ENCODE results near the gene KIF14.

DNA sequence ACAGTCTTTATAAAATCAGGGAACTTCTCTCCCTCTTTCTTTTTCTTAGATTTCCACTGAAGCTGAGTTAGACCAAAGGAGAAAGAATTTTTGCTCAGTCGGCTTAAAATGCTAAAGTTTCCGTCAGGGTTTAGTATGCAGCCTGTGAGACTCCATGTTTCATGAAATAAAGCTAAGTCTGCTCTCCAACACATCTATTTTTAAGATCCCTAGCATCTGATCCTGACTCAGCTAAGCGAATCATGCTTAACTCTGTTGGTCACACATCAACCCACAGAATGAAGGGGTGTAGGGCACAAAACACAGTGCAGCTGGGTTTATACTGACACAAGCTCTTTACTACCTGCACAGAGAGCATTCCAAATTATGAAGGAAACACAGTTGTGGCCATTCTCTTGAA is 108.4 kb downstream of the KIF14 start:
- TF ChIP-seq EP300 (IDR thresholded peaks at IDR 0.05; ENCODE audit: borderline replicate concordance) (no peak), FOXM1 (IDR thresholded peaks at IDR 0.05; ENCODE audit: borderline replicate concordance, low read depth) (no peak), TCF12 (IDR thresholded peaks at IDR 0.05; ENCODE audit: low read depth) (no peak), YY1 (IDR thresholded peaks at IDR 0.05; ENCODE audit: low read depth) (no peak), RAD21 (IDR thresholded peaks at IDR 0.05; ENCODE audit: low read depth) (no peak), TAF1 (IDR thresholded peaks at IDR 0.05; ENCODE audit: low read depth) (no peak), CEBPB (IDR thresholded peaks at IDR 0.05) (no peak), MAX (IDR thresholded peaks at IDR 0.05) (no peak)
- TF ChIP-seq, protein P1, sequence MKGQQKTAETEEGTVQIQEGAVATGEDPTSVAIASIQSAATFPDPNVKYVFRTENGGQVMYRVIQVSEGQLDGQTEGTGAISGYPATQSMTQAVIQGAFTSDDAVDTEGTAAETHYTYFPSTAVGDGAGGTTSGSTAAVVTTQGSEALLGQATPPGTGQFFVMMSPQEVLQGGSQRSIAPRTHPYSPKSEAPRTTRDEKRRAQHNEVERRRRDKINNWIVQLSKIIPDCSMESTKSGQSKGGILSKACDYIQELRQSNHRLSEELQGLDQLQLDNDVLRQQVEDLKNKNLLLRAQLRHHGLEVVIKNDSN (IDR thresholded peaks at IDR 0.05), result no peak
- TF ChIP-seq, protein P2, sequence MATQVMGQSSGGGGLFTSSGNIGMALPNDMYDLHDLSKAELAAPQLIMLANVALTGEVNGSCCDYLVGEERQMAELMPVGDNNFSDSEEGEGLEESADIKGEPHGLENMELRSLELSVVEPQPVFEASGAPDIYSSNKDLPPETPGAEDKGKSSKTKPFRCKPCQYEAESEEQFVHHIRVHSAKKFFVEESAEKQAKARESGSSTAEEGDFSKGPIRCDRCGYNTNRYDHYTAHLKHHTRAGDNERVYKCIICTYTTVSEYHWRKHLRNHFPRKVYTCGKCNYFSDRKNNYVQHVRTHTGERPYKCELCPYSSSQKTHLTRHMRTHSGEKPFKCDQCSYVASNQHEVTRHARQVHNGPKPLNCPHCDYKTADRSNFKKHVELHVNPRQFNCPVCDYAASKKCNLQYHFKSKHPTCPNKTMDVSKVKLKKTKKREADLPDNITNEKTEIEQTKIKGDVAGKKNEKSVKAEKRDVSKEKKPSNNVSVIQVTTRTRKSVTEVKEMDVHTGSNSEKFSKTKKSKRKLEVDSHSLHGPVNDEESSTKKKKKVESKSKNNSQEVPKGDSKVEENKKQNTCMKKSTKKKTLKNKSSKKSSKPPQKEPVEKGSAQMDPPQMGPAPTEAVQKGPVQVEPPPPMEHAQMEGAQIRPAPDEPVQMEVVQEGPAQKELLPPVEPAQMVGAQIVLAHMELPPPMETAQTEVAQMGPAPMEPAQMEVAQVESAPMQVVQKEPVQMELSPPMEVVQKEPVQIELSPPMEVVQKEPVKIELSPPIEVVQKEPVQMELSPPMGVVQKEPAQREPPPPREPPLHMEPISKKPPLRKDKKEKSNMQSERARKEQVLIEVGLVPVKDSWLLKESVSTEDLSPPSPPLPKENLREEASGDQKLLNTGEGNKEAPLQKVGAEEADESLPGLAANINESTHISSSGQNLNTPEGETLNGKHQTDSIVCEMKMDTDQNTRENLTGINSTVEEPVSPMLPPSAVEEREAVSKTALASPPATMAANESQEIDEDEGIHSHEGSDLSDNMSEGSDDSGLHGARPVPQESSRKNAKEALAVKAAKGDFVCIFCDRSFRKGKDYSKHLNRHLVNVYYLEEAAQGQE (IDR thresholded peaks at IDR 0.05; ENCODE audit: low read depth), result no peak

Data from Ishikawa (cell line).